Astrocyte (in vitro differentiated cells and primary cell): ENCODE results near the gene IL6ST.
"Not testable (repeated sequence)": the region's sequence is repeated elsewhere in the genome, so short reads cannot be mapped to it uniquely, and the experiment has no call there.

Experiments used
- EZH2 ChIP-seq: IDR thresholded peaks from 2 replicates; pipeline ENCODE4 v1.6.1; 2012; ENCODE audit warnings: mild to moderate bottlenecking, low read length, inconsistent platforms; ENCODE audit not compliant: insufficient read depth
- TF ChIP-seq, protein P1 (sequence below): IDR thresholded peaks from 2 replicates; pipeline ENCODE4 v1.5.1; 2011; ENCODE audit warnings: low read depth, mild to moderate bottlenecking, inconsistent platforms, low read length, moderate library complexity; ENCODE audit not compliant: insufficient read depth

DNA sequence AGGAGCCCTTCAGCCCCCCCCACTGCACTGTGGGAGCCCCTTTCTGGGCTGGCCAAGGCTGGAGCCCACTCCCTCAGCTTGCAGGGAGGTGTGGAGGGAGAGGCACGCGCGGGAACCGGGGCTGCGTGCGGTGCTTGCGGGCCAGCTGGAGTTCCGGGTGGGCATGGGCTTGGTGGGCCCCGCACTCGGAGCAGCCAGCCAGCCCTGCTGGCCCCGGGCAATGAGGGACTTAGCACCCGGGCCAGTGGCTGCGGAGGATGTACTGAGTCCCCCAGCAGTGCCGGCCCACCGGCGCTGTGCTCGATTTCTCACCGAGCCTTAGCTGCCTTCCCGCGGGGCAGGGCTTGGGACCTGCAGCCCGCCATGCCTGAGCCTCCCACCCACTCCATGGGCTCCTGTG is 40.6 kb upstream of the IL6ST start:
- TF ChIP-seq, protein P1, sequence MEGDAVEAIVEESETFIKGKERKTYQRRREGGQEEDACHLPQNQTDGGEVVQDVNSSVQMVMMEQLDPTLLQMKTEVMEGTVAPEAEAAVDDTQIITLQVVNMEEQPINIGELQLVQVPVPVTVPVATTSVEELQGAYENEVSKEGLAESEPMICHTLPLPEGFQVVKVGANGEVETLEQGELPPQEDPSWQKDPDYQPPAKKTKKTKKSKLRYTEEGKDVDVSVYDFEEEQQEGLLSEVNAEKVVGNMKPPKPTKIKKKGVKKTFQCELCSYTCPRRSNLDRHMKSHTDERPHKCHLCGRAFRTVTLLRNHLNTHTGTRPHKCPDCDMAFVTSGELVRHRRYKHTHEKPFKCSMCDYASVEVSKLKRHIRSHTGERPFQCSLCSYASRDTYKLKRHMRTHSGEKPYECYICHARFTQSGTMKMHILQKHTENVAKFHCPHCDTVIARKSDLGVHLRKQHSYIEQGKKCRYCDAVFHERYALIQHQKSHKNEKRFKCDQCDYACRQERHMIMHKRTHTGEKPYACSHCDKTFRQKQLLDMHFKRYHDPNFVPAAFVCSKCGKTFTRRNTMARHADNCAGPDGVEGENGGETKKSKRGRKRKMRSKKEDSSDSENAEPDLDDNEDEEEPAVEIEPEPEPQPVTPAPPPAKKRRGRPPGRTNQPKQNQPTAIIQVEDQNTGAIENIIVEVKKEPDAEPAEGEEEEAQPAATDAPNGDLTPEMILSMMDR: not testable (repeated sequence)
- TF ChIP-seq EZH2: not testable (repeated sequence)
